ENCODE results near the gene ZNF420.

- TF ChIP-seq, protein P1, sequence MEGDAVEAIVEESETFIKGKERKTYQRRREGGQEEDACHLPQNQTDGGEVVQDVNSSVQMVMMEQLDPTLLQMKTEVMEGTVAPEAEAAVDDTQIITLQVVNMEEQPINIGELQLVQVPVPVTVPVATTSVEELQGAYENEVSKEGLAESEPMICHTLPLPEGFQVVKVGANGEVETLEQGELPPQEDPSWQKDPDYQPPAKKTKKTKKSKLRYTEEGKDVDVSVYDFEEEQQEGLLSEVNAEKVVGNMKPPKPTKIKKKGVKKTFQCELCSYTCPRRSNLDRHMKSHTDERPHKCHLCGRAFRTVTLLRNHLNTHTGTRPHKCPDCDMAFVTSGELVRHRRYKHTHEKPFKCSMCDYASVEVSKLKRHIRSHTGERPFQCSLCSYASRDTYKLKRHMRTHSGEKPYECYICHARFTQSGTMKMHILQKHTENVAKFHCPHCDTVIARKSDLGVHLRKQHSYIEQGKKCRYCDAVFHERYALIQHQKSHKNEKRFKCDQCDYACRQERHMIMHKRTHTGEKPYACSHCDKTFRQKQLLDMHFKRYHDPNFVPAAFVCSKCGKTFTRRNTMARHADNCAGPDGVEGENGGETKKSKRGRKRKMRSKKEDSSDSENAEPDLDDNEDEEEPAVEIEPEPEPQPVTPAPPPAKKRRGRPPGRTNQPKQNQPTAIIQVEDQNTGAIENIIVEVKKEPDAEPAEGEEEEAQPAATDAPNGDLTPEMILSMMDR (IDR thresholded peaks at IDR 0.05; ENCODE audit: low read length), result no peak
- TF ChIP-seq EZH2 (optimal IDR thresholded peaks at IDR 0.05; ENCODE audit: low read depth, low read length) (no peak), EZH2phosphoT487 (IDR thresholded peaks at IDR 0.05; ENCODE audit: low read length) (no peak)
Observed at GRCh38 chr19:37148214-37148613, 70.0 kb downstream of the ZNF420 start.
